Activated T-helper 1 cell treated with Interleukin-2 at 50 U/mL for 16 hours (primary cell): ENCODE results near the gene RFFL.

Experiments
- DNase-seq: peaks from one replicate; pipeline ENCODE4 v3.0.0-alpha.2; 2020; ENCODE audit warnings: low read depth

The RFFL gene

DNA sequence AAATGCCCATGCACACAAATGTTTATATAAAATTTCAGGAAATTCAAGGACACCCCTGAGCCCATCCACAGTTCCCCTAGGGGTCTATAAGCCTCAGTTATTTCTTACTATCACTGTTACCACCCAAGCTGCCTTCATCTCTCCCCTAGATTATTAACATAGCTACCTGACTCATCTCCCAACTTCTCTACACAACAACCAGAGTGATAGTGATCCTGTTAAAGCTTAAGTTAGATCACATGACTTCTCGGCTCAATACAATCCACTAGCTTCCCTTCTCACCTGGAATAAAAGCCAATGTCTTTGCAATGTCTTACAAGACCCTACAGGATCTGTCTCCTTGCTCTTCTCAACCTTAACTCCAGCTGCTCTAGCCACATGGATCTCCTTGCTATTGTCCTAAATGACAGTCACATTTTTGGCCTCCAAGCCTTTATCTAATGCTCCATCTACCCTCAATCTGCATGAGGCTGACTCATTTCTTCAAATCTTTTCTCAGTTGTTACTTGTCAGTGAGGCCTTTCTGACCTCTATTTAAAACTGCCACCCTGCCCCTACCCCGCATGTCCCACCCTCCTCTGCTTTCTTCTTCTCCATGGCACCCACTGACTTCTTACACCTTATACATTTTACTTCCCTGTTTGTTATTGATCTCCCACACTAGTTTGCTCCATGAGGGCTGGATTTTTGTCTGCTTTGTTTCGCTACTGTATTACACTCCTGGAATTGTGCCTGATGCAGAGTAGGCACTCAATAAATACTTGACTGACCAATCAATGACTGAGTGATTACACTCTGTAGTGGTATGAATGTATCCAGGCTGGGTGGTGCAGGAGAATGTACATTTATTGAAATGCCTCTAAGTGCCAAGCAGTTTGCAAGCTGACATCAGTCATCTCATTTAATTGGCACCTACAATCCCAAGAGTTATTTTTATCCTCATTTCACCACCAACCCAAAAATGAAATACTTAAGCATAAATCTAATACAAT, 88.4 kb downstream of the RFFL start:
- no peak for DNase-seq

DNA sequence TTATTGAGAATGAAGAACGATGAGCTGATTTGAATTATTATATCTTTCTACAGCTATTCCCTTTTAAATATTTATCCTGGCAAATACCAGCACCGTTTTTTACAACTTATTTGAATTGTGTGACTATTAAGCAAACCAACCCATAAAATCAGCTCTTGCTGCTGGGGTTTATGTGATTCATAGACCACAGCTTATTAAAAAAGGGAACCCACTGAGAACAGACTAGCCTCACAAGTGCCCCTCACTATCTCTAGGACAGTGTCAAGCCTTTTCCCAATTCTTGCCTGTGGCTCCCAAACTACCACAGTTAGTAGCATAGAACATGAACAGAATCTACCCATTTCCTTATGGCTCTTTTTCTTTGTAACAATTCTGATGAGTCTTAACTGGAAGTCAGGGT, 89.3 kb downstream of the RFFL start:
- DNase-seq, result no peak

DNA sequence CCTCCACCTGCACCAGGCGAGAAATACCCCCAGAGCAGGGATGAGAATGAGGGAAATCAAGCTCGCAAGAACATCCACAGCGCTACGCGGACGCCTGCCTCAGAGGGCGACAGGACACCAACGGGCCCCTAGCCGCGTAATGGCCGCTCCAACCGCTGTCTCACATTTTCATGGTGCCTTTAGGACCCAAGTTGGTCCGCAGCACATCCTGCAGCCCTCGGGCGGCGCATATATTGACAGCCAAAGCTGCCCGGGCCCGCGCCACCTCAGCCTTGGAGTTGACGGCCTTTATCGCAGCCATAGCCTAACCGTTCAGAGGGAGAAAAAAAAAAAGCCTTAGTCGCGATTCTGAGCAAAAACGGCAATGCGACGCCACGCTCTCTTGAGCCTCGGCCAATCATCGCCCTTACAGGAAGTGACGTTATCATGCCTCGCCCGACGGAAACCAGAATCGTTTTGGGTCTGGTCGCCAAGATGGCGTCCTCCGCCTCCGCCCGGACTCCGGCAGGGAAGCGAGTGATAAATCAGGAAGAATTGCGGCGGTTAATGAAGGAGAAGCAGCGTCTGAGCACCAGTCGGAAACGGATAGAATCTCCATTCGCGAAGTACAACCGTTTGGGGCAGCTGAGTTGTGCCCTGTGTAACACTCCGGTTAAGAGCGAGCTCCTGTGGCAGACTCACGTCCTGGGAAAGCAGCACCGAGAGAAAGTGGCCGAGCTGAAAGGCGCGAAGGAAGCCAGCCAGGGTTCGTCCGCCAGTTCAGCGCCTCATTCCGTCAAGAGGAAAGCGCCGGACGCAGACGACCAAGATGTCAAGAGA, 102.2 kb downstream of the RFFL start, which contains the start of the genes CCT6B and ZNF830:
Gene CCT6B, minus strand, starts transcription at position 368 of the 819 bp plus-strand sequence. Its CDS starts 67 bp downstream, at position 301.
Gene ZNF830, plus strand, starts transcription at position 448 of the 819 bp plus-strand sequence. Its CDS starts 27 bp downstream, at position 475.
- peak; percentile 80 for DNase-seq

DNA sequence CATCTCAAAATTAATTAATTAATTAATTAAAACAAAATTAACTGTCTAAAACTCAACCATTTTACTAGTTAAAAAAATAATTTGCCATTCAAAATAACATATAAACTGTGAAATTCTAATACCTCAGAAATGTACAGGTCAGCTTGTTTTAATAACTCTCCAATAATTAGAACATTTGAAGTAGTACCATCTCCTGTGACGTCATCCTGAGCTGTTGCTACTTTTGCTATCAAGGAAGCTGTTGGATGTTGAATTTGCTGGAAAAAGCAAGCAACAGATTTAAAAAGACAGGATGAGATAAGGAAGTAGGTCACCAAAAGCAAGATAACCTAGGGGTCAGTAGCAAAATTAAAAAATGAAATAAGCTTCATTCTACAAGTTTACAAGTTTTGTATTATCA, 105.1 kb downstream of the RFFL start:
- no peak for DNase-seq
